Astrocyte (in vitro differentiated cells and primary cell): ENCODE data around the gene RNF121. TPM values are rescaled to one million over a fixed set of nuclear protein-coding genes. Genes with fewer than 3 reads are reported as not detected.

Experiments
- DNase-seq: peaks from one replicate; pipeline ENCODE4 v3.0.0-alpha.2; 2010; ENCODE audit warnings: low read depth
- FAIRE-seq: peaks from 2 replicates; lab custom pipeline; 2011; peaks lifted over from hg19 to GRCh38; lab: Jason Lieb, UNC
- H2AFZ ChIP-seq: 2 replicates; pipeline ENCODE4 v1.6.0; 2012; ENCODE audit warnings: low read depth, low read length, inconsistent platforms
- H3K27ac ChIP-seq: 2 replicates; pipeline ENCODE4 v1.5.1; 2011; ENCODE audit warnings: low read depth, low read length, inconsistent platforms
- H3K27me3 ChIP-seq: 2 replicates; pipeline ENCODE4 v1.6.0; 2011; ENCODE audit warnings: low read length, inconsistent platforms; ENCODE audit not compliant: insufficient read depth
- H3K36me3 ChIP-seq: 2 replicates; pipeline ENCODE4 v1.5.1; 2011; ENCODE audit warnings: low read length, inconsistent platforms; ENCODE audit not compliant: insufficient read depth
- H3K4me1 ChIP-seq: 2 replicates; pipeline ENCODE4 v1.5.1; 2011; ENCODE audit warnings: low read length, inconsistent platforms; ENCODE audit not compliant: insufficient read depth
- H3K4me2 ChIP-seq: 2 replicates; pipeline ENCODE4 v1.6.0; 2012; ENCODE audit warnings: low read length, inconsistent platforms
- H3K4me3 ChIP-seq: 2 replicates; pipeline ENCODE4 v1.5.1; 2011; ENCODE audit warnings: low read depth, mild to moderate bottlenecking, low read length, inconsistent platforms; ENCODE audit not compliant: insufficient read depth
- H3K79me2 ChIP-seq: 2 replicates; pipeline ENCODE4 v1.6.0; 2012; ENCODE audit warnings: mild to moderate bottlenecking, low read length, inconsistent platforms; ENCODE audit not compliant: insufficient read depth
- H3K9ac ChIP-seq: 2 replicates; pipeline ENCODE4 v1.6.0; 2012; ENCODE audit warnings: mild to moderate bottlenecking, low read length, inconsistent platforms
- H3K9me3 ChIP-seq: 2 replicates; pipeline ENCODE4 v1.5.1; 2012; ENCODE audit warnings: low read depth, mild to moderate bottlenecking, low read length, inconsistent platforms; ENCODE audit not compliant: insufficient read depth
- H4K20me1 ChIP-seq: 2 replicates; pipeline ENCODE4 v1.6.0; 2012; ENCODE audit warnings: low read length, inconsistent platforms; ENCODE audit not compliant: insufficient read depth
- H3K27ac Mint-ChIP-seq: one replicate; pipeline ENCODE4 v1.8.0; 2021; ENCODE audit warnings: mild to moderate bottlenecking, mixed read lengths; ENCODE audit not compliant: unreplicated experiment
- H3K27me3 Mint-ChIP-seq: one replicate; pipeline ENCODE4 v1.8.0; 2021; ENCODE audit warnings: low read depth, mixed read lengths; ENCODE audit not compliant: unreplicated experiment
- H3K36me3 Mint-ChIP-seq: one replicate; pipeline ENCODE4 v1.8.0; 2021; ENCODE audit warnings: low read depth, mixed read lengths; ENCODE audit not compliant: unreplicated experiment
- H3K4me1 Mint-ChIP-seq: one replicate; pipeline ENCODE4 v1.8.0; 2021; ENCODE audit warnings: low read depth, mixed read lengths; ENCODE audit not compliant: unreplicated experiment
- H3K4me3 Mint-ChIP-seq: one replicate; pipeline ENCODE4 v1.8.0; 2021; ENCODE audit warnings: mild to moderate bottlenecking, moderate library complexity, mixed read lengths; ENCODE audit not compliant: unreplicated experiment
- H3K9me3 Mint-ChIP-seq: one replicate; pipeline ENCODE4 v1.8.0; 2021; ENCODE audit warnings: mild to moderate bottlenecking, mixed read lengths; ENCODE audit not compliant: unreplicated experiment
- CTCF ChIP-seq: IDR thresholded peaks from 2 replicates; pipeline ENCODE4 v1.5.1; 2011; ENCODE audit warnings: low read depth, mild to moderate bottlenecking, inconsistent platforms, low read length, moderate library complexity; ENCODE audit not compliant: insufficient read depth
- EZH2 ChIP-seq: IDR thresholded peaks from 2 replicates; pipeline ENCODE4 v1.6.1; 2012; ENCODE audit warnings: mild to moderate bottlenecking, low read length, inconsistent platforms; ENCODE audit not compliant: insufficient read depth
- total RNA-seq: library from RNA; stranded (reverse); gene quantifications from 2 replicates; pipeline ENCODE4 v1.2.1, GENCODE V29; 2021

The RNF121 gene
- total RNA-seq, 1 donor from 2014 or later: 73.4 TPM

- Histone ChIP-seq H3K79me2 (peaks cover 11% of the 10 kb centered on the region), H3K4me2 (no peak overlapping the region), H3K9ac (no peak overlapping the region), H3K27ac (no peak overlapping the region), H2AFZ (no peak overlapping the region), H3K36me3 (peaks cover 23% of the 10 kb centered on the region), H3K4me3 (no peak overlapping the region), H4K20me1 (peaks cover 62% of the 10 kb centered on the region), H3K9me3 (no peaks in the 10 kb centered on the region), H3K4me1 (peaks cover 10% of the 10 kb centered on the region), H3K27me3 (no peaks in the 10 kb centered on the region)
- FAIRE-seq (no peak), DNase-seq (no peak)
- Mint-ChIP-seq H3K9me3 (no peaks in the 10 kb centered on the region), H3K27me3 (no peaks in the 10 kb centered on the region), H3K36me3 (peaks cover 33% of the 10 kb centered on the region), H3K4me1 (peaks cover 5% of the 10 kb centered on the region), H3K4me3 (no peak overlapping the region), H3K27ac (no peak overlapping the region)
- no peak for TF ChIP-seq EZH2
- TF ChIP-seq CTCF: no peak
Observed at GRCh38 chr11:71992136-71992730, 63.4 kb downstream of the RNF121 start.

- DNase-seq (no peak), FAIRE-seq (no peak)
- H3K9me3 ChIP-seq: no peaks in the 10 kb centered on the region
- peaks cover 72% of the 10 kb centered on the region for H4K20me1 ChIP-seq
- no peaks in the 10 kb centered on the region for H3K4me1 ChIP-seq
- H3K27me3 ChIP-seq: no peaks in the 10 kb centered on the region
- H3K9me3 Mint-ChIP-seq: peaks cover 2% of the 10 kb centered on the region
- peaks cover 12% of the 10 kb centered on the region for H3K79me2 ChIP-seq
- H3K9ac ChIP-seq: no peak overlapping the region
- H3K4me1 Mint-ChIP-seq: peaks cover 22% of the 10 kb centered on the region
- no peak overlapping the region for H3K4me3 Mint-ChIP-seq
- H3K27me3 Mint-ChIP-seq: no peaks in the 10 kb centered on the region
- peaks cover 44% of the 10 kb centered on the region for H3K36me3 Mint-ChIP-seq
- peaks cover 23% of the 10 kb centered on the region for H3K36me3 ChIP-seq
- H3K4me2 ChIP-seq: no peak overlapping the region
- no peak overlapping the region for H3K4me3 ChIP-seq
- H3K27ac Mint-ChIP-seq: no peak overlapping the region
- no peak overlapping the region for H2AFZ ChIP-seq
- TF ChIP-seq CTCF (no peak), EZH2 (no peak)
- no peak overlapping the region for H3K27ac ChIP-seq
Observed at GRCh38 chr11:71994786-71995185, 65.9 kb downstream of the RNF121 start.

GRCh38 chr11:71995726-71996291, 67.0 kb downstream of the RNF121 start:
- DNase-seq (no peak), FAIRE-seq (no peak)
- Histone ChIP-seq H3K27me3 (no peaks in the 10 kb centered on the region), H3K27ac (no peak overlapping the region), H2AFZ (no peak overlapping the region), H3K4me1 (no peaks in the 10 kb centered on the region), H3K4me2 (no peak overlapping the region), H3K4me3 (no peak overlapping the region), H3K9ac (no peak overlapping the region), H3K79me2 (peaks cover 12% of the 10 kb centered on the region), H3K36me3 (peaks cover 16% of the 10 kb centered on the region), H4K20me1 (peaks cover 64% of the 10 kb centered on the region), H3K9me3 (no peaks in the 10 kb centered on the region)
- Mint-ChIP-seq H3K9me3 (peaks cover 2% of the 10 kb centered on the region), H3K27me3 (no peaks in the 10 kb centered on the region), H3K27ac (no peak overlapping the region), H3K4me1 (peaks cover 22% of the 10 kb centered on the region), H3K36me3 (peaks cover 41% of the 10 kb centered on the region), H3K4me3 (no peak overlapping the region)
- TF ChIP-seq EZH2: no peak
- TF ChIP-seq CTCF: no peak
